ENCODE results near the gene MED13. TPM values are rescaled to one million over a fixed set of nuclear protein-coding genes. Genes with fewer than 3 reads are reported as not detected.

MED13 gene
- total RNA-seq, 1 experiment from 2014 or later, result 77.6 TPM

- TF ChIP-seq CTCF (IDR thresholded peaks at IDR 0.05; ENCODE audit: insufficient read depth in 1 of 2, low read depth in 1 of 2, low read length in 1 of 2, severe bottlenecking in 1 of 2, unreplicated experiment in 1 of 2), result no peak
- Mint-ChIP-seq H3K27ac (ENCODE audit: unreplicated experiment) (no peak overlapping the region), H3K9me3 (ENCODE audit: unreplicated experiment) (no peaks in the 10 kb centered on the region), H3K27me3 (ENCODE audit: insufficient read depth, unreplicated experiment) (no peaks in the 10 kb centered on the region), H3K4me3 (ENCODE audit: unreplicated experiment) (no peak overlapping the region), H3K36me3 (ENCODE audit: insufficient read depth, unreplicated experiment) (no peaks in the 10 kb centered on the region), H3K4me1 (ENCODE audit: low read depth, unreplicated experiment) (peaks cover 13% of the 10 kb centered on the region)
- H3K9me3 ChIP-seq, result no peaks in the 10 kb centered on the region
- H3K4me3 ChIP-seq (ENCODE audit: low read depth, low read length), result no peak overlapping the region
- ChIA-PET POLR2A (no interaction called here), CTCF (no interaction called here)
- no peaks in the 10 kb centered on the region for H3K36me3 ChIP-seq (ENCODE audit: control insufficient read depth, insufficient read depth, low read length)
- H3K27me3 ChIP-seq (replicated peaks; ENCODE audit: control insufficient read depth, insufficient read depth, low read length), result no peaks in the 10 kb centered on the region
- intact Hi-C loops (cut with micrococcal nuclease; ENCODE audit: unreplicated experiment), result no loop called here
- no TSS peak for BruUV-seq (replicated peaks)
- peaks cover 10% of the 10 kb centered on the region; the same call in 1 of the 2 replicates for H3K4me1 ChIP-seq
- no peak for DNase-seq
These were observed 40.8 kb upstream of the MED13 start for GRCh38 chr17:62105861-62106260.

- Histone ChIP-seq H3K9me3 (no peaks in the 10 kb centered on the region), H3K4me3 (ENCODE audit: low read depth, low read length) (no peak overlapping the region), H3K4me1 (peaks cover 10% of the 10 kb centered on the region; the same call in 1 of the 2 replicates), H3K36me3 (ENCODE audit: control insufficient read depth, insufficient read depth, low read length) (no peaks in the 10 kb centered on the region), H3K27me3 (replicated peaks; ENCODE audit: control insufficient read depth, insufficient read depth, low read length) (no peaks in the 10 kb centered on the region)
- ChIA-PET POLR2A (no interaction called here), CTCF (no interaction called here)
- no peak for TF ChIP-seq CTCF (IDR thresholded peaks at IDR 0.05; ENCODE audit: insufficient read depth in 1 of 2, low read depth in 1 of 2, low read length in 1 of 2, severe bottlenecking in 1 of 2, unreplicated experiment in 1 of 2)
- intact Hi-C loops (cut with micrococcal nuclease; ENCODE audit: unreplicated experiment), result no loop called here
- Mint-ChIP-seq H3K4me3 (ENCODE audit: unreplicated experiment) (no peak overlapping the region), H3K4me1 (ENCODE audit: low read depth, unreplicated experiment) (peaks cover 14% of the 10 kb centered on the region), H3K36me3 (ENCODE audit: insufficient read depth, unreplicated experiment) (no peaks in the 10 kb centered on the region), H3K27me3 (ENCODE audit: insufficient read depth, unreplicated experiment) (no peaks in the 10 kb centered on the region), H3K9me3 (ENCODE audit: unreplicated experiment) (no peaks in the 10 kb centered on the region), H3K27ac (ENCODE audit: unreplicated experiment) (no peak overlapping the region)
- DNase-seq, result no peak
- BruUV-seq (replicated peaks), result no TSS peak
These were observed 40.3 kb upstream of the MED13 start for GRCh38 chr17:62105357-62105756.

- Mint-ChIP-seq H3K27me3 (ENCODE audit: insufficient read depth, unreplicated experiment) (no peaks in the 10 kb centered on the region), H3K4me1 (ENCODE audit: low read depth, unreplicated experiment) (peaks cover 7% of the 10 kb centered on the region), H3K9me3 (ENCODE audit: unreplicated experiment) (no peaks in the 10 kb centered on the region), H3K36me3 (ENCODE audit: insufficient read depth, unreplicated experiment) (no peaks in the 10 kb centered on the region), H3K4me3 (ENCODE audit: unreplicated experiment) (no peak overlapping the region), H3K27ac (ENCODE audit: unreplicated experiment) (no peak overlapping the region)
- no TSS peak for BruUV-seq (replicated peaks)
- H3K27me3 ChIP-seq (replicated peaks; ENCODE audit: control insufficient read depth, insufficient read depth, low read length), result no peaks in the 10 kb centered on the region
- no peaks in the 10 kb centered on the region for H3K9me3 ChIP-seq
- TF ChIP-seq CTCF (IDR thresholded peaks at IDR 0.05; ENCODE audit: insufficient read depth in 1 of 2, low read depth in 1 of 2, low read length in 1 of 2, severe bottlenecking in 1 of 2, unreplicated experiment in 1 of 2), result no peak
- intact Hi-C loops (cut with micrococcal nuclease; ENCODE audit: unreplicated experiment), result no loop called here
- no peak for DNase-seq
- H3K4me1 ChIP-seq, result peaks cover 10% of the 10 kb centered on the region; the same call in 1 of the 2 replicates
- no peak overlapping the region for H3K4me3 ChIP-seq (ENCODE audit: low read depth, low read length)
- ChIA-PET POLR2A (no interaction called here), CTCF (interaction anchor here (0.8 to 1.1 kb wide), 4 partner anchors 8 to 37 kb away, joined by 3 to 4 read pairs (median 3); partner anchors contain the start of gene MED13)
- H3K36me3 ChIP-seq (ENCODE audit: control insufficient read depth, insufficient read depth, low read length), result no peaks in the 10 kb centered on the region
These were observed 36.4 kb upstream of the MED13 start for GRCh38 chr17:62101515-62101914.

Data from Caco-2 (cell line).